HepG2 (cell line): Measurements from ENCODE around the gene PRKAB1. TPM values are rescaled to one million over a fixed set of nuclear protein-coding genes. Genes with fewer than 3 reads are reported as not detected.

Source experiments
- ATAC-seq: fragments of 200-7000 bp; cut with Tn5 transposase; 3 replicates; pipeline ENCODE4 v1.9.1; 2020; ENCODE audit warnings: mild to moderate bottlenecking, moderate library complexity
- BruUV-seq: library from RNA; stranded (reverse); fragments of 400-500 nt; replicated peaks from 2 replicates; lab custom pipeline; 2021; lab: Mats Ljungman, UMichigan
- CTCF ChIA-PET: fragments of 300-600 bp; formaldehyde crosslinking; extraction: SDS; loops from one replicate; lab custom pipeline; 2021; ENCODE audit warnings: low total read pairs, inconsistent platforms, low intra/inter-chr PET ratio; lab: Yijun Ruan, JAX
- POLR2A ChIA-PET: fragments of 350-600 bp; sonication (Branson Sonifier 250); formaldehyde crosslinking; loops from one replicate; lab custom pipeline; 2020; ENCODE audit warnings: antibody characterized with exemption, inconsistent platforms; lab: Yijun Ruan, JAX
- DNase-seq: peaks from one replicate; pipeline ENCODE4 v3.0.0-alpha.2; 2015; ENCODE audit warnings: low spot score
- FAIRE-seq: peaks from 3 replicates; lab custom pipeline; 2011; peaks lifted over from hg19 to GRCh38; lab: Jason Lieb, UNC
- H2AFZ ChIP-seq: one replicate; pipeline ENCODE4 v1.6.1; 2011; ENCODE audit warnings: low read length, inconsistent platforms
- H3K27ac ChIP-seq: fragments of 300-600 bp; 3 replicates; pipeline ENCODE4 v1.8.0; 2011; ENCODE audit warnings: mixed run types, mild to moderate bottlenecking, mixed read lengths, low read length, inconsistent platforms; ENCODE audit not compliant: insufficient read depth; ENCODE audit errors: extremely low read length
- H3K27me3 ChIP-seq, 2 experiments: fragments of 200-600 bp in 1 of 2; 2 replicates in 1 of 2; 3 replicates in 1 of 2; pipeline versions ENCODE4 v1.6.0 to v1.8.0; 2011; ENCODE audit warnings: low read length in 2 of 2, mild to moderate bottlenecking in 2 of 2, moderate library complexity in 2 of 2, inconsistent platforms in 1 of 2; ENCODE audit not compliant: insufficient read depth in 2 of 2, control insufficient read depth in 1 of 2
- H3K36me3 ChIP-seq, 2 experiments: fragments of 200-600 bp in 1 of 2; replicated peaks in 1 of 2; 2 replicates in 1 of 2; 3 replicates in 1 of 2; pipeline versions ENCODE4 v1.5.1 to v1.8.0; 2011; ENCODE audit warnings: low read length in 2 of 2, inconsistent platforms in 1 of 2; ENCODE audit not compliant: insufficient read depth in 2 of 2, control insufficient read depth in 1 of 2
- H3K4me1 ChIP-seq: 2 replicates; pipeline ENCODE4 v1.5.1; 2012; ENCODE audit warnings: low read length, inconsistent platforms; ENCODE audit not compliant: insufficient read depth
- H3K4me2 ChIP-seq: 2 replicates; pipeline ENCODE4 v1.6.0; 2011; ENCODE audit warnings: low read depth, low read length, inconsistent platforms
- H3K4me3 ChIP-seq, 3 experiments: fragments of 200-600 bp in 1 of 3; sonication (generic), shearing (Covaris generic) in 1 of 3; replicated peaks in 1 of 3; 2 replicates each; pipeline ENCODE4 v1.5.1; 2011 to 2016; ENCODE audit warnings: low read length in 3 of 3, inconsistent platforms in 2 of 3, low read depth in 2 of 3, mild to moderate bottlenecking in 2 of 3, control low read depth in 1 of 3, mixed read lengths in 1 of 3; ENCODE audit not compliant: insufficient read depth in 1 of 3
- H3K79me2 ChIP-seq: one replicate; pipeline ENCODE4 v1.6.1; 2011; ENCODE audit warnings: low read length, inconsistent platforms; ENCODE audit not compliant: insufficient read depth
- H3K9ac ChIP-seq: 2 replicates; pipeline ENCODE4 v1.6.0; 2011; ENCODE audit warnings: mild to moderate bottlenecking, low read depth, low read length, inconsistent platforms; ENCODE audit not compliant: insufficient read depth
- H3K9me3 ChIP-seq: 2 replicates; pipeline ENCODE4 v1.5.1; 2012; ENCODE audit warnings: mild to moderate bottlenecking, low read length
- H4K20me1 ChIP-seq: 2 replicates; pipeline ENCODE4 v1.6.0; 2011; ENCODE audit warnings: inconsistent platforms, mild to moderate bottlenecking, low read length, moderate library complexity; ENCODE audit not compliant: insufficient read depth
- AGO2 ChIP-seq: fragments of 200-400 bp; formaldehyde crosslinking; optimal IDR thresholded peaks from 2 replicates; pipeline ENCODE3; 2017; ENCODE audit warnings: mild to moderate bottlenecking, low read depth, low read length, moderate library complexity
- ARID2 ChIP-seq: sonication (generic); formaldehyde crosslinking; IDR thresholded peaks from 2 replicates; pipeline ENCODE4 v1.8.1; 2022; ENCODE audit warnings: mild to moderate bottlenecking, missing genetic modification reagents, borderline replicate concordance
- CEBPB ChIP-seq: IDR thresholded peaks from 2 replicates; pipeline ENCODE4 v1.6.1; 2011; ENCODE audit warnings: low read depth, low read length, improper control_type of control experiment, borderline replicate concordance
- DPF2 ChIP-seq: sonication (generic); formaldehyde crosslinking; IDR thresholded peaks from 2 replicates; pipeline ENCODE4 v1.4.0; 2020; ENCODE audit warnings: mild to moderate bottlenecking, low read depth, missing genetic modification reagents, borderline replicate concordance
- NCOA5 ChIP-seq: sonication (generic); formaldehyde crosslinking; IDR thresholded peaks from 2 replicates; pipeline ENCODE4 v1.4.0; 2020; ENCODE audit warnings: missing genetic modification reagents
- REPIN1 ChIP-seq: sonication (generic); formaldehyde crosslinking; IDR thresholded peaks from 2 replicates; pipeline ENCODE4 v1.8.0; 2022; ENCODE audit warnings: missing genetic modification reagents, low read depth, mild to moderate bottlenecking, borderline replicate concordance
- RFX3 ChIP-seq: IDR thresholded peaks from 2 replicates; pipeline ENCODE4 v1.6.1; 2016; ENCODE audit warnings: missing biosample characterization, missing genetic modification reagents
- RORA ChIP-seq: sonication (generic); formaldehyde crosslinking; IDR thresholded peaks from 2 replicates; pipeline ENCODE4 v1.5.0; 2020; ENCODE audit warnings: mild to moderate bottlenecking, missing genetic modification reagents, moderate library complexity
- ZFP36 ChIP-seq: fragments of 150-350 bp; IDR thresholded peaks from 2 replicates; pipeline ENCODE4 v1.6.1; 2018; ENCODE audit warnings: borderline replicate concordance, low read length, low read depth; ENCODE audit not compliant: partially characterized antibody
- ZFP36L2 ChIP-seq: sonication (generic); formaldehyde crosslinking; IDR thresholded peaks from 2 replicates; pipeline ENCODE4 v1.4.0; 2020; ENCODE audit warnings: missing genetic modification reagents
- ZNF660 ChIP-seq: sonication (generic); formaldehyde crosslinking; IDR thresholded peaks from 2 replicates; pipeline ENCODE4 v1.5.1; 2020; ENCODE audit warnings: mild to moderate bottlenecking, low read depth, missing genetic modification reagents, borderline replicate concordance
- ZNF773 ChIP-seq: sonication (generic); formaldehyde crosslinking; IDR thresholded peaks from 2 replicates; pipeline ENCODE4 v1.4.0; 2020; ENCODE audit warnings: missing genetic modification reagents, borderline replicate concordance
- WGBS: methylation state at CpG from one replicate; pipeline ENCODE4 v1.1.6; 2017; ENCODE audit warnings: low lambda C conversion rate; 5-methylcytosine and 5-hydroxymethylcytosine counted together
- in situ Hi-C: cut with HindIII; loops from 2 replicates; pipeline ENCODE4 v1.10.0; 2017; ENCODE audit warnings: low pct_unique_long_range_greater_than_20kb; ENCODE audit not compliant: extremely low pct_ligation_motif_present
- intact Hi-C: fragments of 100-400 bp; cut with micrococcal nuclease; formaldehyde crosslinking; loops from one replicate; pipeline ENCODE4 v1.10.0; 2022; ENCODE audit not compliant: unreplicated experiment
- polyA plus RNA-seq, 8 experiments: library from polyadenylated mRNA; depleted of rRNA in 3 of 8; stranded (reverse) in 7 of 8; unstranded in 1 of 8; fragments of >200 nt; fragmentation: Illumina TruSeq in 4 of 8; extraction: Trizol in 4 of 8; gene quantifications; 2 replicates each; pipeline versions ENCODE4 v1.2.1 to v1.2.3, GENCODE V29; 2011 to 2016; ENCODE audit warnings: low read depth in 4 of 8, missing spikeins in 1 of 8, mixed read lengths in 1 of 8; ENCODE audit not compliant: insufficient read depth in 1 of 8
- total RNA-seq, 5 experiments: library from RNA; depleted of rRNA; stranded (reverse); fragments of >200 nt; fragmentation: Illumina TruSeq; extraction: Trizol; gene quantifications; 2 replicates each; pipeline ENCODE4 v1.2.3, GENCODE V29; 2016; ENCODE audit warnings: low read depth in 1 of 5
- TF ChIP-seq, protein P1 (sequence below): sonication (generic); formaldehyde crosslinking; IDR thresholded peaks from 2 replicates; pipeline ENCODE4 v1.4.0; 2020; ENCODE audit warnings: mild to moderate bottlenecking, missing genetic modification reagents
- TF ChIP-seq, protein P2 (sequence below): sonication (generic); formaldehyde crosslinking; IDR thresholded peaks from 2 replicates; pipeline ENCODE4 v1.9.0; 2022; ENCODE audit warnings: missing genetic modification reagents, mild to moderate bottlenecking, borderline replicate concordance
- TF ChIP-seq, protein P3 (sequence below): sonication (generic); formaldehyde crosslinking; IDR thresholded peaks from 2 replicates; pipeline ENCODE4 v1.4.0; 2020; ENCODE audit warnings: missing genetic modification reagents, borderline replicate concordance

PRKAB1 gene
- total and polyA plus RNA-seq, 2 of the 13 experiments (the other 11 are each of a cell fraction or from before 2014, with no cell fraction given) = 28.4 to 35.5 TPM

DNA sequence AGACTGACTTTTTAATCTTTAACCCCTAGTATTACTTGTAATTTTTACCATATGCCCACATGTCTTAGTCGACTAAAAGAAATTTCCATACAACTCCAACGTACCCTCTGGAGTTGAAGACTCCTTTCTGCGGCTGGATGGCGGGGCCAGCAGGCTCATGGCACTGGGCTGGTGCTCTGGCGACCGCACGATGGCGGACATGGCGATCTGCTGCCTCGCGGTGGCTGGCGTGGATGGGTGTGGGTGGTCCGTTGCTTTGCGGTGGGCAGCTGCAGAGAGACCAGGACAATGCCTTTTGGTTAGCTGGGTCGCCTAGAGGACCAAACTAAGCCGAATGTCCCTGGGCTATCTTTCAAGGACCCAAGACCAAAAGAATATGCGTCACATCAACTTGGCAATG, 50.2 kb downstream of the PRKAB1 start:
- Histone ChIP-seq H3K9ac (no peak overlapping the region), H4K20me1 (no peaks in the 10 kb centered on the region; the same call in 1 of the 2 replicates), H3K27ac (no peak overlapping the region), H2AFZ (no peak overlapping the region), H3K79me2 (no peaks in the 10 kb centered on the region), H3K27me3 (no peaks in the 10 kb centered on the region), H3K4me3 (no peak overlapping the region), H3K4me1 (peaks cover 17% of the 10 kb centered on the region), H3K36me3 (peaks cover 5 to 30% of the 10 kb centered on the region in 2 experiments), H3K9me3 (no peaks in the 10 kb centered on the region), H3K4me2 (no peak overlapping the region)
- ATAC-seq (no peak), FAIRE-seq (no peak), DNase-seq (no peak)
- BruUV-seq = no TSS peak
- in situ Hi-C loops (no loop called here), intact Hi-C loops (no loop called here)
- WGBS = over 99% methylated on average over 17 of the region's 17 CpGs
- CTCF ChIA-PET = no interaction called here
- POLR2A ChIA-PET = no interaction called here
- TF ChIP-seq RFX3 = no peak
- no peak for TF ChIP-seq CEBPB
- TF ChIP-seq, protein P1, sequence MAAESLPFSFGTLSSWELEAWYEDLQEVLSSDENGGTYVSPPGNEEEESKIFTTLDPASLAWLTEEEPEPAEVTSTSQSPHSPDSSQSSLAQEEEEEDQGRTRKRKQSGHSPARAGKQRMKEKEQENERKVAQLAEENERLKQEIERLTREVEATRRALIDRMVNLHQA (CRISPR knock-in tag) = no peak
- TF ChIP-seq, protein P2, sequence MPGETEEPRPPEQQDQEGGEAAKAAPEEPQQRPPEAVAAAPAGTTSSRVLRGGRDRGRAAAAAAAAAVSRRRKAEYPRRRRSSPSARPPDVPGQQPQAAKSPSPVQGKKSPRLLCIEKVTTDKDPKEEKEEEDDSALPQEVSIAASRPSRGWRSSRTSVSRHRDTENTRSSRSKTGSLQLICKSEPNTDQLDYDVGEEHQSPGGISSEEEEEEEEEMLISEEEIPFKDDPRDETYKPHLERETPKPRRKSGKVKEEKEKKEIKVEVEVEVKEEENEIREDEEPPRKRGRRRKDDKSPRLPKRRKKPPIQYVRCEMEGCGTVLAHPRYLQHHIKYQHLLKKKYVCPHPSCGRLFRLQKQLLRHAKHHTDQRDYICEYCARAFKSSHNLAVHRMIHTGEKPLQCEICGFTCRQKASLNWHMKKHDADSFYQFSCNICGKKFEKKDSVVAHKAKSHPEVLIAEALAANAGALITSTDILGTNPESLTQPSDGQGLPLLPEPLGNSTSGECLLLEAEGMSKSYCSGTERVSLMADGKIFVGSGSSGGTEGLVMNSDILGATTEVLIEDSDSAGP (CRISPR knock-in tag) = no peak
- no peak for TF ChIP-seq RORA (CRISPR knock-in tag)
- TF ChIP-seq AGO2 = no peak
- TF ChIP-seq NCOA5 (CRISPR knock-in tag) = no peak
- TF ChIP-seq ARID2 (CRISPR knock-in tag) = no peak
- no peak for TF ChIP-seq REPIN1 (CRISPR knock-in tag)
- TF ChIP-seq, protein P3, sequence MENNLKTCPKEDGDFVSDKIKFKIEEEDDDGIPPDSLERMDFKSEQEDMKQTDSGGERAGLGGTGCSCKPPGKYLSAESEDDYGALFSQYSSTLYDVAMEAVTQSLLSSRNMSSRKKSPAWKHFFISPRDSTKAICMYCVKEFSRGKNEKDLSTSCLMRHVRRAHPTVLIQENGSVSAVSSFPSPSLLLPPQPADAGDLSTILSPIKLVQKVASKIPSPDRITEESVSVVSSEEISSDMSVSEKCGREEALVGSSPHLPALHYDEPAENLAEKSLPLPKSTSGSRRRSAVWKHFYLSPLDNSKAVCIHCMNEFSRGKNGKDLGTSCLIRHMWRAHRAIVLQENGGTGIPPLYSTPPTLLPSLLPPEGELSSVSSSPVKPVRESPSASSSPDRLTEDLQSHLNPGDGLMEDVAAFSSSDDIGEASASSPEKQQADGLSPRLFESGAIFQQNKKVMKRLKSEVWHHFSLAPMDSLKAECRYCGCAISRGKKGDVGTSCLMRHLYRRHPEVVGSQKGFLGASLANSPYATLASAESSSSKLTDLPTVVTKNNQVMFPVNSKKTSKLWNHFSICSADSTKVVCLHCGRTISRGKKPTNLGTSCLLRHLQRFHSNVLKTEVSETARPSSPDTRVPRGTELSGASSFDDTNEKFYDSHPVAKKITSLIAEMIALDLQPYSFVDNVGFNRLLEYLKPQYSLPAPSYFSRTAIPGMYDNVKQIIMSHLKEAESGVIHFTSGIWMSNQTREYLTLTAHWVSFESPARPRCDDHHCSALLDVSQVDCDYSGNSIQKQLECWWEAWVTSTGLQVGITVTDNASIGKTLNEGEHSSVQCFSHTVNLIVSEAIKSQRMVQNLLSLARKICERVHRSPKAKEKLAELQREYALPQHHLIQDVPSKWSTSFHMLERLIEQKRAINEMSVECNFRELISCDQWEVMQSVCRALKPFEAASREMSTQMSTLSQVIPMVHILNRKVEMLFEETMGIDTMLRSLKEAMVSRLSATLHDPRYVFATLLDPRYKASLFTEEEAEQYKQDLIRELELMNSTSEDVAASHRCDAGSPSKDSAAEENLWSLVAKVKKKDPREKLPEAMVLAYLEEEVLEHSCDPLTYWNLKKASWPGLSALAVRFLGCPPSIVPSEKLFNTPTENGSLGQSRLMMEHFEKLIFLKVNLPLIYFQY (CRISPR knock-in tag) = no peak
- no peak for TF ChIP-seq ZFP36
- no peak for TF ChIP-seq DPF2 (CRISPR knock-in tag)
- TF ChIP-seq ZFP36L2 (CRISPR knock-in tag) = no peak
- TF ChIP-seq ZNF660 (CRISPR knock-in tag) = no peak
- TF ChIP-seq ZNF773 = no peak
